Left ventricle myocardium inferior (tissue), 1 donor: ENCODE measurements around the gene IFNLR1. TPM values are rescaled to one million over a fixed set of nuclear protein-coding genes. Genes with fewer than 3 reads are reported as not detected.

ENCODE experiments used
- DNase-seq: peaks from one replicate; pipeline ENCODE4 v3.0.0-alpha.2; 2020
- H3K27ac ChIP-seq: fragments of 200-600 bp; replicated peaks from 2 replicates; pipeline ENCODE4 v1.8.0; 2021
- H3K27me3 ChIP-seq: fragments of 200-600 bp; 2 replicates; pipeline ENCODE4 v1.8.0; 2021; ENCODE audit warnings: low read depth
- H3K36me3 ChIP-seq: fragments of 200-600 bp; 2 replicates; pipeline ENCODE4 v1.8.0; 2021
- H3K4me1 ChIP-seq: fragments of 200-600 bp; 2 replicates; pipeline ENCODE4 v1.8.0; 2021
- H3K4me3 ChIP-seq: fragments of 200-600 bp; 2 replicates; pipeline ENCODE4 v1.8.0; 2021; ENCODE audit warnings: mild to moderate bottlenecking, moderate library complexity
- H3K9me3 ChIP-seq: fragments of 200-600 bp; replicated peaks from 2 replicates; pipeline ENCODE4 v1.8.0; 2021
- intact Hi-C: fragments of 100-400 bp; cut with micrococcal nuclease; formaldehyde crosslinking; loops from one replicate; pipeline ENCODE4 v1.11.0; 2022
- total RNA-seq: library from RNA; stranded (reverse); fragmentation: NEBNext Ultra II Directional; extraction: Animal tissue kit (Norgen Biotek cat#: 25700); gene quantifications from one replicate; pipeline ENCODE4 v1.2.1, GENCODE V29; 2021
- TF ChIP-seq, protein P1 (sequence below): fragments of 200-600 bp; IDR thresholded peaks from 2 replicates; pipeline ENCODE4 v1.8.0; 2021; ENCODE audit warnings: antibody characterized with exemption, mild to moderate bottlenecking, borderline replicate concordance
- donor health status: DM: no; HTN: yes; CAD: no; lungs with severe emphysema.

IFNLR1 gene
- total RNA-seq, 1 donor from 2014 or later: 2.0 TPM

DNA sequence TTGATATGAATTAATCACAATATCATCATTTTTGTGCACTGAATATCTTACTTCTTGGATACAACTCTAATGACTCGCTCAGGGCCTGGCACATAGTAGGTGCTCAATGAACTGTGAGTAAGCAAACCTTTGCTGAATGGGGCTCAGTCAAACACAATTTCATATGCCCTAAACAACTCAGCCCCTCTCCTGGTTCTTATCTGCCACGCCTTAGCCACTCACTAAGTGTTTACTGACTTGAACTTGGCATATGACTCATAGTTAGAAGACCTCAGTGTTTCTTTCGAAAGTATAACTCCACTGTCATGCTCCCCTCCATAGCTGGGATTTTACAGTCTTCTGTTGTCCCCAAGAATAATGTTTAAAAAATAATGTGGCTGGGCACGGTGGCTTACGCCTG lies 4.8 kb upstream of the IFNLR1 start:
- no peak overlapping the region for H3K27ac ChIP-seq

DNA sequence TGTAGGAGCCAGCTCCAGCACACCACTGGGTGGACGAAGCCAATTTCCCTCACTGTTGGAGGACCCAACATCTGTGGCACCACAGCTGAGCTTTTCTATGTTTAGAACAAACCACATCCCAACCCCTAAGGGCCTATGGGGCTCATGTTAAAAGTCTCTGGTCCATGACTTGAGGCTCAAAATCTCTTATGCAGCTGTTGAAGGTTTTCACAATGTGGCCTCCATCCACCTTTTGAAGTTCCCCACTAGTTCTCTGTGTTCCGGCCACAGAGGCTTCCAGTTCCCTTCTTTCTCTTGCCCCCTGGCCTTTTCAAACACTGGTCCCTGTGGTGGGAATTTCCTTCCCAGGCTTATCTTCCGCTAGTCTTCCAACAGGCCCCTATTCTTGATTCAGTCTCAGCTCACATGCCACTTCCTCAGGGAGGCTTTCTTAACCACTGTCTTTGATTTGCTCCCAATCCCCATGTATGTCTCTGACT lies 3.9 kb upstream of the IFNLR1 start:
- TF ChIP-seq, protein P1, sequence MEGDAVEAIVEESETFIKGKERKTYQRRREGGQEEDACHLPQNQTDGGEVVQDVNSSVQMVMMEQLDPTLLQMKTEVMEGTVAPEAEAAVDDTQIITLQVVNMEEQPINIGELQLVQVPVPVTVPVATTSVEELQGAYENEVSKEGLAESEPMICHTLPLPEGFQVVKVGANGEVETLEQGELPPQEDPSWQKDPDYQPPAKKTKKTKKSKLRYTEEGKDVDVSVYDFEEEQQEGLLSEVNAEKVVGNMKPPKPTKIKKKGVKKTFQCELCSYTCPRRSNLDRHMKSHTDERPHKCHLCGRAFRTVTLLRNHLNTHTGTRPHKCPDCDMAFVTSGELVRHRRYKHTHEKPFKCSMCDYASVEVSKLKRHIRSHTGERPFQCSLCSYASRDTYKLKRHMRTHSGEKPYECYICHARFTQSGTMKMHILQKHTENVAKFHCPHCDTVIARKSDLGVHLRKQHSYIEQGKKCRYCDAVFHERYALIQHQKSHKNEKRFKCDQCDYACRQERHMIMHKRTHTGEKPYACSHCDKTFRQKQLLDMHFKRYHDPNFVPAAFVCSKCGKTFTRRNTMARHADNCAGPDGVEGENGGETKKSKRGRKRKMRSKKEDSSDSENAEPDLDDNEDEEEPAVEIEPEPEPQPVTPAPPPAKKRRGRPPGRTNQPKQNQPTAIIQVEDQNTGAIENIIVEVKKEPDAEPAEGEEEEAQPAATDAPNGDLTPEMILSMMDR: no peak
- H3K27me3 ChIP-seq: peaks cover 25% of the 10 kb centered on the region
- H3K9me3 ChIP-seq: no peaks in the 10 kb centered on the region
- no peak for DNase-seq
- no peaks in the 10 kb centered on the region for H3K36me3 ChIP-seq
- intact Hi-C loops: no loop called here
- H3K4me1 ChIP-seq: peaks cover 18% of the 10 kb centered on the region
- H3K27ac ChIP-seq: no peak overlapping the region
- H3K4me3 ChIP-seq: no peak overlapping the region

More for the DNA sequence above, 4.8 kb upstream of the IFNLR1 start:
- intact Hi-C loops: no loop called here
- DNase-seq: no peak
- Histone ChIP-seq H3K27me3 (peaks cover 16% of the 10 kb centered on the region), H3K36me3 (no peaks in the 10 kb centered on the region), H3K4me1 (peaks cover 15% of the 10 kb centered on the region), H3K4me3 (no peak overlapping the region), H3K9me3 (no peaks in the 10 kb centered on the region)
- TF ChIP-seq, protein P1: no peak

DNA sequence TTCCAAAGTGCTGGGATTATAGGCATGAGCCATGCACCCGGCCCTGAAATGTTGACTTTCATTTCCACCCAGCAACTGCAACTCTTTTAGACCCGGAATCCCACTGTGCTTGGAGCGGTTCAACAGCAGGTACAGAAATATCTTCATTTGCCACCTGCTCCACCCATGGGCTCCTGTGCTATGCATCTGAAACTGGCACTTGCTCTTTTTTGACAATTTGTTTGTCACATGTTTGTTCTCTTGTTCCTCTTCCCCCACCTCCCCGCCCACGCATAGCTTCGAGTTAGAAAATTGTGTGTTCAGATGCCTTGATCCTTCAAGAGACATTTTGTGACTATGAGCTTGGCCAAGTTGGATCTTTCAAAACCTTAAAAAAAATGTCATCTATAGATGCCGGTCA lies 2.4 kb upstream of the IFNLR1 start:
- Histone ChIP-seq H3K4me3 (no peak overlapping the region), H3K4me1 (peaks cover 18% of the 10 kb centered on the region), H3K27ac (no peak overlapping the region), H3K36me3 (no peaks in the 10 kb centered on the region), H3K27me3 (peaks cover 36% of the 10 kb centered on the region), H3K9me3 (no peaks in the 10 kb centered on the region)
- TF ChIP-seq, protein P1: no peak
- DNase-seq: no peak
- intact Hi-C loops: no loop called here

DNA sequence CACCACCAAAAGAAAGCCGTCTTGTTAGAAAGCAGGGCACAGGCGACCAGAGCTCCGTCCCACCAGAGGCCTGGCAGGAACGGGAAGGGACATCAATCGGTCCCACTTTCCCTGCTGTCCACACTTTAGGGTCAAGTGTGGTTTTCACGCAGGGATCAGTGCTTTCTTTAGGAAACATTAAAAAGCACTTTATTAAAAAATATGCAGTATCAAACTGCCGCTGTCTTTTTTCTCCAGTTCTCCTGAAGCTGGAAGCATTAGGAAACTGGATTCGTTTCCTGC lies 437 bp downstream of the IFNLR1 start:
- intact Hi-C loops: no loop called here
- peaks cover 36% of the 10 kb centered on the region for H3K27me3 ChIP-seq
- peak overlapping the region; percentile 72 for H3K4me3 ChIP-seq

DNA sequence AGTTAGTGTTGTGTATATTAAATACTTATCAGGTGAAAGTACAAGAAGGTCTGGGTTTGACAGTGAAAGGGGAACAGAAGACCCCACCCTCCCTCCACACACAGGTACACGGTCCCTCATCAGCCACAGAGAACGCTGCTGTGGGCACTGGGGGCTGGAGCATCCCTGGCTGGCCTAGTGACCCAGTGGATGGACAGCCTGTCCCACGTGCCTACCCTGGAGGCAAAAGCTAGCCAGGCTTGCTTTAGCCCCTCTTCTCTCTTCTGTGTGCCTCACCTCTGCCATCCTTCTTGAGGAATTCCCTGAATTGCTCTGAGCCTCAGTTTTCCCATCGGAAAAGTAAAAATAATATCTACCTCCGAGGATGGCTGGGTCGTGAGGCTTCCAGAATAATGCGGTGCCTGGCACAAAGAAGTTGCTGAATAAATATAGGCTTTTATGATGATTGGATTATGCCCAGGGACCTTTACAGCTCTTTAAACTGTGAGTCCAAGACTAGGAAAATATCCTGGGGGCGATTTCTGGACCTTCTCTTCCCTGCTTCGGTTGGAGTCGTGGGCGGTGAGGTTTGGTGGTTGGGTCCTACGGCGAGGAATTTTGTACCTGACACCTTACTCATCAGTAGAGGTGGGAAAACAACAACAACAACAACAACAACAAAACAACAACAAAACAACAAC lies 918 bp downstream of the IFNLR1 start:
- intact Hi-C loops: no loop called here
- Histone ChIP-seq H3K9me3 (no peaks in the 10 kb centered on the region), H3K4me3 (peak overlapping the region; percentile 72), H3K27me3 (peaks cover 36% of the 10 kb centered on the region), H3K4me1 (peaks cover 18% of the 10 kb centered on the region), H3K27ac (no peak overlapping the region), H3K36me3 (no peaks in the 10 kb centered on the region)
- DNase-seq: no peak
- TF ChIP-seq, protein P1: no peak

More for the DNA sequence above, 437 bp downstream of the IFNLR1 start:
- Histone ChIP-seq H3K36me3 (no peaks in the 10 kb centered on the region), H3K9me3 (no peaks in the 10 kb centered on the region), H3K4me1 (peaks cover 18% of the 10 kb centered on the region), H3K27ac (peak overlapping the region; percentile 66)
- no peak for DNase-seq
- TF ChIP-seq, protein P1: no peak
